ENCODE measurements around the gene CIAPIN1.

GRCh38 chr16:57395026-57395425, 52.2 kb downstream of the CIAPIN1 start:
- TF ChIP-seq, protein P1, sequence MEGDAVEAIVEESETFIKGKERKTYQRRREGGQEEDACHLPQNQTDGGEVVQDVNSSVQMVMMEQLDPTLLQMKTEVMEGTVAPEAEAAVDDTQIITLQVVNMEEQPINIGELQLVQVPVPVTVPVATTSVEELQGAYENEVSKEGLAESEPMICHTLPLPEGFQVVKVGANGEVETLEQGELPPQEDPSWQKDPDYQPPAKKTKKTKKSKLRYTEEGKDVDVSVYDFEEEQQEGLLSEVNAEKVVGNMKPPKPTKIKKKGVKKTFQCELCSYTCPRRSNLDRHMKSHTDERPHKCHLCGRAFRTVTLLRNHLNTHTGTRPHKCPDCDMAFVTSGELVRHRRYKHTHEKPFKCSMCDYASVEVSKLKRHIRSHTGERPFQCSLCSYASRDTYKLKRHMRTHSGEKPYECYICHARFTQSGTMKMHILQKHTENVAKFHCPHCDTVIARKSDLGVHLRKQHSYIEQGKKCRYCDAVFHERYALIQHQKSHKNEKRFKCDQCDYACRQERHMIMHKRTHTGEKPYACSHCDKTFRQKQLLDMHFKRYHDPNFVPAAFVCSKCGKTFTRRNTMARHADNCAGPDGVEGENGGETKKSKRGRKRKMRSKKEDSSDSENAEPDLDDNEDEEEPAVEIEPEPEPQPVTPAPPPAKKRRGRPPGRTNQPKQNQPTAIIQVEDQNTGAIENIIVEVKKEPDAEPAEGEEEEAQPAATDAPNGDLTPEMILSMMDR (IDR thresholded peaks at IDR 0.05), result no peak
- no peak for TF ChIP-seq POLR2A (IDR thresholded peaks at IDR 0.05)

Measured in esophagus squamous epithelium (tissue), 4 donors.